A673 (cell line): ENCODE measurements around the gene UCN3.

ENCODE experiments used
- CTCF ChIP-seq: fragments of 300-800, 200-600 bp; sonication (generic); conservative IDR thresholded peaks from 2 replicates; pipeline ENCODE4 v1.5.1; 2017; ENCODE audit warnings: low read depth, mild to moderate bottlenecking, antibody characterized with exemption, low read length, moderate library complexity, mixed read lengths
- EZH2 ChIP-seq: fragments of 200-600 bp; sonication (generic); IDR thresholded peaks from 2 replicates; pipeline ENCODE4 v1.6.1; 2017; ENCODE audit warnings: borderline replicate concordance, low read depth, mild to moderate bottlenecking, mixed read lengths, antibody characterized with exemption, low read length; ENCODE audit not compliant: poor library complexity, severe bottlenecking

GRCh38 chr10:5393529-5393928 lies 28.8 kb downstream of the UCN3 start:
- TF ChIP-seq CTCF = no peak
- TF ChIP-seq EZH2 = no peak
